T-helper 1 cell treated with Interleukin-12 subunit alpha and Interleukin-12 subunit beta and Interleukin-4 antibody, amounts not matched to agents 30 μg/mL and 1 μg/mL, for 36 hours (primary cell): ENCODE results near the gene ZNF541.
A peak's percentile ranks its signal among the peaks of the same experiment; 100 is the strongest.
"Not testable (repeated sequence)": the region's sequence is repeated elsewhere in the genome, so short reads cannot be mapped to it uniquely, and the experiment has no call there.

Experiments used
- H3K27ac Mint-ChIP-seq: one replicate; pipeline ENCODE4 v1.8.0; 2021; ENCODE audit warnings: mild to moderate bottlenecking, mixed read lengths
- H3K27me3 Mint-ChIP-seq: one replicate; pipeline ENCODE4 v1.8.0; 2021; ENCODE audit warnings: low read depth, mixed read lengths
- H3K36me3 Mint-ChIP-seq: one replicate; pipeline ENCODE4 v1.8.0; 2021; ENCODE audit warnings: low read depth, mixed read lengths
- H3K4me1 Mint-ChIP-seq: one replicate; pipeline ENCODE4 v1.8.0; 2021; ENCODE audit warnings: low read depth, mixed read lengths
- H3K4me3 Mint-ChIP-seq: one replicate; pipeline ENCODE4 v1.8.0; 2021; ENCODE audit warnings: mild to moderate bottlenecking, moderate library complexity, mixed read lengths
- H3K9me3 Mint-ChIP-seq: one replicate; pipeline ENCODE4 v1.8.0; 2021; ENCODE audit warnings: mixed read lengths

The ZNF541 gene

GRCh38 chr19:47608074-47608918 is 35.3 kb upstream of the ZNF541 start:
- H3K4me3 Mint-ChIP-seq, result peak overlapping the region; percentile 85
- H3K4me1 Mint-ChIP-seq, result peaks cover 24% of the 10 kb centered on the region

GRCh38 chr19:47607564-47608073 is 34.7 kb upstream of the ZNF541 start:
- Mint-ChIP-seq H3K4me3 (peak overlapping the region; percentile 85), H3K27ac (peak overlapping the region; percentile 81), H3K9me3 (no peaks in the 10 kb centered on the region), H3K27me3 (peaks cover 14% of the 10 kb centered on the region), H3K4me1 (peaks cover 24% of the 10 kb centered on the region), H3K36me3 (peaks cover 8% of the 10 kb centered on the region)

More at GRCh38 chr19:47608074-47608918, 35.3 kb upstream of the ZNF541 start:
- peaks cover 12% of the 10 kb centered on the region for H3K27me3 Mint-ChIP-seq
- no peaks in the 10 kb centered on the region for H3K9me3 Mint-ChIP-seq
- peaks cover 8% of the 10 kb centered on the region for H3K36me3 Mint-ChIP-seq
- peak overlapping the region; percentile 81 for H3K27ac Mint-ChIP-seq

GRCh38 chr19:47603706-47604565 is 31.0 kb upstream of the ZNF541 start:
- peaks cover 21% of the 10 kb centered on the region for H3K27me3 Mint-ChIP-seq
- no peaks in the 10 kb centered on the region for H3K9me3 Mint-ChIP-seq
- no peak overlapping the region for H3K27ac Mint-ChIP-seq
- peaks cover 28% of the 10 kb centered on the region for H3K4me1 Mint-ChIP-seq
- peaks cover 5% of the 10 kb centered on the region for H3K36me3 Mint-ChIP-seq
- peak overlapping the region; percentile 23 for H3K4me3 Mint-ChIP-seq

- Mint-ChIP-seq H3K27ac (peak overlapping the region; percentile 88), H3K4me1 (peaks cover 26% of the 10 kb centered on the region), H3K4me3 (peak overlapping the region; percentile 81), H3K9me3 (no peaks in the 10 kb centered on the region), H3K27me3 (peaks cover 21% of the 10 kb centered on the region), H3K36me3 (no peaks in the 10 kb centered on the region)
Observed at GRCh38 chr19:47601180-47601904, 28.4 kb upstream of the ZNF541 start.

- H3K36me3 Mint-ChIP-seq, result no peaks in the 10 kb centered on the region
- peak overlapping the region; percentile 81 for H3K4me3 Mint-ChIP-seq
- no peaks in the 10 kb centered on the region for H3K9me3 Mint-ChIP-seq
- peak overlapping the region; percentile 88 for H3K27ac Mint-ChIP-seq
- peaks cover 26% of the 10 kb centered on the region for H3K4me1 Mint-ChIP-seq
- peaks cover 21% of the 10 kb centered on the region for H3K27me3 Mint-ChIP-seq
Observed at GRCh38 chr19:47600246-47601179, 27.6 kb upstream of the ZNF541 start.

GRCh38 chr19:47599671-47600245 is 26.8 kb upstream of the ZNF541 start:
- H3K27me3 Mint-ChIP-seq, result peaks cover 21% of the 10 kb centered on the region
- H3K36me3 Mint-ChIP-seq, H3K9me3 Mint-ChIP-seq: not testable (repeated sequence)
- H3K4me1 Mint-ChIP-seq, result peaks cover 26% of the 10 kb centered on the region
- H3K4me3 Mint-ChIP-seq, result peak overlapping the region; percentile 81
- H3K27ac Mint-ChIP-seq, result peak overlapping the region; percentile 87

- H3K27me3 Mint-ChIP-seq, result peaks cover 12% of the 10 kb centered on the region
- no peak overlapping the region for H3K27ac Mint-ChIP-seq
- no peaks in the 10 kb centered on the region for H3K9me3 Mint-ChIP-seq
- H3K4me3 Mint-ChIP-seq, result no peak overlapping the region
- no peaks in the 10 kb centered on the region for H3K36me3 Mint-ChIP-seq
- H3K4me1 Mint-ChIP-seq, result peaks cover 21% of the 10 kb centered on the region
Observed at GRCh38 chr19:47598407-47599349, 25.7 kb upstream of the ZNF541 start.

GRCh38 chr19:47595944-47596343 is 23.0 kb upstream of the ZNF541 start:
- Mint-ChIP-seq H3K4me3 (no peak overlapping the region), H3K36me3 (no peaks in the 10 kb centered on the region), H3K27ac (no peak overlapping the region), H3K4me1 (peaks cover 11% of the 10 kb centered on the region), H3K27me3 (peaks cover 3% of the 10 kb centered on the region), H3K9me3 (no peaks in the 10 kb centered on the region)

GRCh38 chr19:47593860-47594259 is 20.9 kb upstream of the ZNF541 start:
- Mint-ChIP-seq H3K4me1 (peaks cover 1% of the 10 kb centered on the region), H3K36me3 (no peaks in the 10 kb centered on the region), H3K27me3 (peaks cover 9% of the 10 kb centered on the region), H3K27ac (no peak overlapping the region), H3K4me3 (no peak overlapping the region), H3K9me3 (no peaks in the 10 kb centered on the region)

- Mint-ChIP-seq H3K36me3 (no peaks in the 10 kb centered on the region), H3K27ac (no peak overlapping the region), H3K27me3 (peaks cover 9% of the 10 kb centered on the region), H3K4me1 (no peaks in the 10 kb centered on the region), H3K9me3 (peaks cover 13% of the 10 kb centered on the region), H3K4me3 (no peak overlapping the region)
Observed at GRCh38 chr19:47589824-47590223, 16.9 kb upstream of the ZNF541 start.

- Mint-ChIP-seq H3K4me1 (peaks cover 4% of the 10 kb centered on the region), H3K27me3 (peaks cover 9% of the 10 kb centered on the region), H3K27ac (no peak overlapping the region), H3K9me3 (peaks cover 13% of the 10 kb centered on the region), H3K4me3 (no peak overlapping the region), H3K36me3 (no peaks in the 10 kb centered on the region)
Observed at GRCh38 chr19:47587295-47587694, 14.3 kb upstream of the ZNF541 start.

GRCh38 chr19:47583161-47583560 is 10.2 kb upstream of the ZNF541 start:
- Mint-ChIP-seq H3K9me3 (peaks cover 13% of the 10 kb centered on the region), H3K4me1 (peaks cover 13% of the 10 kb centered on the region)
- not testable (repeated sequence) for H3K27ac Mint-ChIP-seq, H3K27me3 Mint-ChIP-seq, H3K36me3 Mint-ChIP-seq, H3K4me3 Mint-ChIP-seq
